Measurements from ENCODE around the gene CBX7.

DNA sequence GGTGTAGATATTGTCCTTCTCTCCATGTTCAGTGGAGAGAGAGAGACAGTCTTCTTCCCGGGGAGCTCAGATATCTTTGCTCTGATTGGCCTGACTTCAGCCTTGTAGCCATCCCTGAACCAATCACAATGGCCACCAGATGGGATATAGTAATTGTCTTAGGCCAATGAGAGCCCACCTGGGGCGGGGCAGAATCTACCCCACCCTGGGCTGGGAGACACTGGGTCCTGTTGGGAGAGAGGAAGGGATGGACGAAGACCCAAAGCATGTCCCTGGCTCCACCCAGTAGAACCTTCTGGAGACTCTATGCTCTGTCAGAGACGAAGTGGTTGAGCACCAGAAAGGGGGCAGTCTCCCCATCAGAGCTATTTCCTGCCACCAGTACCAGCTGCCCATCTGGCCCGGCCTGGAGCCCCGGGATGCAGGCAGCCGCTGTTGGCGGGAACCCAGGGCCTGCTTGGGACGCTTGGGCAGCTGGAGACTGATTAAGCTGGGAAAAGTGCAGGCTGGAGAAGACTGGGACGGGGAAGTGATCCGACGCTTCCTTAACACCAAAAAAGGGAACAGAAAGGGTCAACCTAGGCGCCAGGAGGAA, 31.6 kb upstream of the CBX7 start:
- TF ChIP-seq ZNF274 (IDR thresholded peaks at IDR 0.05; ENCODE audit: low read depth, low read length): no peak
- no peak for TF ChIP-seq YY1 (IDR thresholded peaks at IDR 0.05; ENCODE audit: insufficient read depth, insufficient read length)
